DND-41 (cell line): ENCODE data around the gene PRR29.

Source experiments
- EZH2 ChIP-seq: IDR thresholded peaks from 3 replicates; pipeline ENCODE4 v1.6.1; 2012; ENCODE audit warnings: borderline replicate concordance, low read depth, mild to moderate bottlenecking, moderate library complexity, low read length, inconsistent platforms; ENCODE audit not compliant: severe bottlenecking
- TF ChIP-seq, protein P1 (sequence below): IDR thresholded peaks from 2 replicates; pipeline ENCODE4 v1.5.1; 2012; ENCODE audit warnings: borderline replicate concordance, low read length, moderate library complexity, mild to moderate bottlenecking; ENCODE audit not compliant: poor library complexity, severe bottlenecking; ENCODE audit errors: extremely low read depth

GRCh38 chr17:63997341-63998048, 656 bp upstream of the PRR29 start:
- TF ChIP-seq, protein P1, sequence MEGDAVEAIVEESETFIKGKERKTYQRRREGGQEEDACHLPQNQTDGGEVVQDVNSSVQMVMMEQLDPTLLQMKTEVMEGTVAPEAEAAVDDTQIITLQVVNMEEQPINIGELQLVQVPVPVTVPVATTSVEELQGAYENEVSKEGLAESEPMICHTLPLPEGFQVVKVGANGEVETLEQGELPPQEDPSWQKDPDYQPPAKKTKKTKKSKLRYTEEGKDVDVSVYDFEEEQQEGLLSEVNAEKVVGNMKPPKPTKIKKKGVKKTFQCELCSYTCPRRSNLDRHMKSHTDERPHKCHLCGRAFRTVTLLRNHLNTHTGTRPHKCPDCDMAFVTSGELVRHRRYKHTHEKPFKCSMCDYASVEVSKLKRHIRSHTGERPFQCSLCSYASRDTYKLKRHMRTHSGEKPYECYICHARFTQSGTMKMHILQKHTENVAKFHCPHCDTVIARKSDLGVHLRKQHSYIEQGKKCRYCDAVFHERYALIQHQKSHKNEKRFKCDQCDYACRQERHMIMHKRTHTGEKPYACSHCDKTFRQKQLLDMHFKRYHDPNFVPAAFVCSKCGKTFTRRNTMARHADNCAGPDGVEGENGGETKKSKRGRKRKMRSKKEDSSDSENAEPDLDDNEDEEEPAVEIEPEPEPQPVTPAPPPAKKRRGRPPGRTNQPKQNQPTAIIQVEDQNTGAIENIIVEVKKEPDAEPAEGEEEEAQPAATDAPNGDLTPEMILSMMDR, result no peak
- TF ChIP-seq EZH2, result no peak
